Liver (tissue), 3 donors: ENCODE measurements around the gene IFNA10.

Experiments used
- GABPA ChIP-seq, 2 donors: IDR thresholded peaks in 1 of 2; conservative IDR thresholded peaks in 1 of 2; 2 replicates each; pipeline ENCODE4 v1.6.1; 2016; ENCODE audit warnings: antibody characterized with exemption in 2 of 2, mild to moderate bottlenecking in 1 of 2, moderate library complexity in 1 of 2
- HNF4A ChIP-seq, 2 donors: conservative IDR thresholded peaks; 2 replicates each; pipeline ENCODE4 v1.6.1; 2016; ENCODE audit warnings: antibody characterized with exemption in 2 of 2, mild to moderate bottlenecking in 2 of 2
- JUND ChIP-seq, 2 donors: IDR thresholded peaks; 2 replicates each; pipeline ENCODE4 v1.6.1; 2016; ENCODE audit warnings: antibody characterized with exemption in 2 of 2
- RAD21 ChIP-seq, 2 donors: IDR thresholded peaks; 2 replicates each; pipeline ENCODE4 v1.6.1; 2016; ENCODE audit warnings: antibody characterized with exemption in 2 of 2, mild to moderate bottlenecking in 2 of 2
- SP1 ChIP-seq: IDR thresholded peaks from 2 replicates; pipeline ENCODE4 v1.6.1; 2018; ENCODE audit warnings: antibody characterized with exemption, mild to moderate bottlenecking
- TAF1 ChIP-seq: conservative IDR thresholded peaks from 2 replicates; pipeline ENCODE4 v1.6.1; 2016; ENCODE audit warnings: antibody characterized with exemption, mild to moderate bottlenecking
- TF ChIP-seq, protein P1 (sequence below): fragments of 150-350 bp; IDR thresholded peaks from 2 replicates; pipeline ENCODE4 v1.5.1; 2017; ENCODE audit warnings: improper control_type of control experiment, low read depth, low read length; ENCODE audit not compliant: missing input control
- TF ChIP-seq, protein P2 (sequence below): IDR thresholded peaks from 2 replicates; pipeline ENCODE4 v1.6.1; 2016; ENCODE audit warnings: antibody characterized with exemption, mild to moderate bottlenecking
- donor health status: healthy.
- donor health status: healthy.

DNA sequence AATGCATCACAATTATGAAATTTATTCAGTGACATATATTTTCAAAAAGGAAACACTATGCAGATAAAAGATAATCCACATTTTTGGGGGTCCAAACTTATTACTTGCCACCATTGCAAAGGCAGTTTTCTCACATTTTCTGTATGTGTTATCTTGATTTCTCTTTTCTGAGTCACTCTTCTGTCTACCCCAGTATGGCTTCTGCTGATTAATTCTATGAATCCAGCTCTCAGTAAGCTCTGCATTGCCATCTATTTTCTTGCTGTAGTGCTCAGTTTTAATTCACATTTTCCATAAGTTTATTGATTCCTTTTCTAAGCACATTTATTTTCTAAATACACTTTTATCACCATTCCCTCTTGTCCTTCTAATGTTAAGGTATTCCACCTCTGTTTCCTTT, 1.7 kb downstream of the IFNA10 start:
- TF ChIP-seq, protein P1, sequence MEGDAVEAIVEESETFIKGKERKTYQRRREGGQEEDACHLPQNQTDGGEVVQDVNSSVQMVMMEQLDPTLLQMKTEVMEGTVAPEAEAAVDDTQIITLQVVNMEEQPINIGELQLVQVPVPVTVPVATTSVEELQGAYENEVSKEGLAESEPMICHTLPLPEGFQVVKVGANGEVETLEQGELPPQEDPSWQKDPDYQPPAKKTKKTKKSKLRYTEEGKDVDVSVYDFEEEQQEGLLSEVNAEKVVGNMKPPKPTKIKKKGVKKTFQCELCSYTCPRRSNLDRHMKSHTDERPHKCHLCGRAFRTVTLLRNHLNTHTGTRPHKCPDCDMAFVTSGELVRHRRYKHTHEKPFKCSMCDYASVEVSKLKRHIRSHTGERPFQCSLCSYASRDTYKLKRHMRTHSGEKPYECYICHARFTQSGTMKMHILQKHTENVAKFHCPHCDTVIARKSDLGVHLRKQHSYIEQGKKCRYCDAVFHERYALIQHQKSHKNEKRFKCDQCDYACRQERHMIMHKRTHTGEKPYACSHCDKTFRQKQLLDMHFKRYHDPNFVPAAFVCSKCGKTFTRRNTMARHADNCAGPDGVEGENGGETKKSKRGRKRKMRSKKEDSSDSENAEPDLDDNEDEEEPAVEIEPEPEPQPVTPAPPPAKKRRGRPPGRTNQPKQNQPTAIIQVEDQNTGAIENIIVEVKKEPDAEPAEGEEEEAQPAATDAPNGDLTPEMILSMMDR: no peak
- TF ChIP-seq HNF4A (conservative IDR thresholded peaks at IDR 0.05) (no peak), JUND (IDR thresholded peaks at IDR 0.05) (no peak), SP1 (no peak), RAD21 (IDR thresholded peaks at IDR 0.05) (no peak), TAF1 (no peak), GABPA (IDR thresholded peaks at IDR 0.05 in 1 of 2, conservative IDR thresholded peaks at IDR 0.05 in 1 of 2) (no peak)
- TF ChIP-seq, protein P2, sequence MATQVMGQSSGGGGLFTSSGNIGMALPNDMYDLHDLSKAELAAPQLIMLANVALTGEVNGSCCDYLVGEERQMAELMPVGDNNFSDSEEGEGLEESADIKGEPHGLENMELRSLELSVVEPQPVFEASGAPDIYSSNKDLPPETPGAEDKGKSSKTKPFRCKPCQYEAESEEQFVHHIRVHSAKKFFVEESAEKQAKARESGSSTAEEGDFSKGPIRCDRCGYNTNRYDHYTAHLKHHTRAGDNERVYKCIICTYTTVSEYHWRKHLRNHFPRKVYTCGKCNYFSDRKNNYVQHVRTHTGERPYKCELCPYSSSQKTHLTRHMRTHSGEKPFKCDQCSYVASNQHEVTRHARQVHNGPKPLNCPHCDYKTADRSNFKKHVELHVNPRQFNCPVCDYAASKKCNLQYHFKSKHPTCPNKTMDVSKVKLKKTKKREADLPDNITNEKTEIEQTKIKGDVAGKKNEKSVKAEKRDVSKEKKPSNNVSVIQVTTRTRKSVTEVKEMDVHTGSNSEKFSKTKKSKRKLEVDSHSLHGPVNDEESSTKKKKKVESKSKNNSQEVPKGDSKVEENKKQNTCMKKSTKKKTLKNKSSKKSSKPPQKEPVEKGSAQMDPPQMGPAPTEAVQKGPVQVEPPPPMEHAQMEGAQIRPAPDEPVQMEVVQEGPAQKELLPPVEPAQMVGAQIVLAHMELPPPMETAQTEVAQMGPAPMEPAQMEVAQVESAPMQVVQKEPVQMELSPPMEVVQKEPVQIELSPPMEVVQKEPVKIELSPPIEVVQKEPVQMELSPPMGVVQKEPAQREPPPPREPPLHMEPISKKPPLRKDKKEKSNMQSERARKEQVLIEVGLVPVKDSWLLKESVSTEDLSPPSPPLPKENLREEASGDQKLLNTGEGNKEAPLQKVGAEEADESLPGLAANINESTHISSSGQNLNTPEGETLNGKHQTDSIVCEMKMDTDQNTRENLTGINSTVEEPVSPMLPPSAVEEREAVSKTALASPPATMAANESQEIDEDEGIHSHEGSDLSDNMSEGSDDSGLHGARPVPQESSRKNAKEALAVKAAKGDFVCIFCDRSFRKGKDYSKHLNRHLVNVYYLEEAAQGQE: no peak
